Thymus (tissue), 11 donors: ENCODE data around the gene DNASE2B. TPM values are rescaled to one million over a fixed set of nuclear protein-coding genes. Genes with fewer than 3 reads are reported as not detected.
A peak's percentile ranks its signal among the peaks of the same experiment; 100 is the strongest.
"Not testable (repeated sequence)": the region's sequence is repeated elsewhere in the genome, so short reads cannot be mapped to it uniquely, and the experiment has no call there.

Experiments
- DNase-seq, 9 donors: peaks; one replicate each; pipeline ENCODE4 v3.0.0-alpha.2; 2013; ENCODE audit warnings: low spot score in 9 of 9, low read depth in 6 of 9, missing footprints in 1 of 9
- H3K27ac ChIP-seq, 2 donors: one replicate each; pipeline ENCODE4 v1.5.1; 2013; ENCODE audit warnings: control low read depth in 1 of 2, low read depth in 1 of 2, low read length in 1 of 2, mild to moderate bottlenecking in 1 of 2, moderate library complexity in 1 of 2
- H3K27me3 ChIP-seq, 2 donors: one replicate each; pipeline ENCODE4 v1.5.1; 2013; ENCODE audit warnings: low read length in 1 of 2; ENCODE audit not compliant: control insufficient read depth in 2 of 2, insufficient read depth in 1 of 2
- H3K36me3 ChIP-seq, 2 donors: one replicate each; pipeline ENCODE4 v1.5.1; 2013; ENCODE audit warnings: low read length in 1 of 2, mild to moderate bottlenecking in 1 of 2, moderate library complexity in 1 of 2; ENCODE audit not compliant: control insufficient read depth in 2 of 2, insufficient read depth in 2 of 2
- H3K4me1 ChIP-seq, 2 donors: one replicate each; pipeline ENCODE4 v1.5.1; 2013; ENCODE audit warnings: low read length in 2 of 2; ENCODE audit not compliant: control insufficient read depth in 2 of 2, insufficient read depth in 2 of 2
- H3K4me3 ChIP-seq, 2 donors: one replicate each; pipeline ENCODE4 v1.5.1; 2013; ENCODE audit warnings: low read length in 2 of 2, control low read depth in 1 of 2, mild to moderate bottlenecking in 1 of 2
- H3K9me3 ChIP-seq, 2 donors: one replicate each; pipeline ENCODE4 v1.5.1; 2013; ENCODE audit warnings: low read length in 1 of 2, mild to moderate bottlenecking in 1 of 2; ENCODE audit not compliant: control insufficient read depth in 2 of 2, insufficient read depth in 1 of 2
- WGBS: extraction: QIAGEN DNeasy Blood & Tissue Kit; methylation state at CpG from one replicate; pipeline ENCODE4 v1.1.7; 2013; 5-methylcytosine and 5-hydroxymethylcytosine counted together
- polyA plus RNA-seq: library from polyadenylated mRNA; stranded (reverse); fragments of 200-250 nt; gene quantifications from one replicate; pipeline ENCODE4 v1.2.3, GENCODE V29; 2013
- total RNA-seq: library from RNA; stranded (reverse); fragments of 120-200 nt; gene quantifications from one replicate; pipeline ENCODE4 v1.2.4, GENCODE V29; 2013
- donor health status: healthy.

DNASE2B gene
- total and polyA plus RNA-seq, 2 donors = 0.21 TPM; not detected in 1

GRCh38 chr1:84434801-84435549 is 36.7 kb downstream of the DNASE2B start:
- peak in 1 of 9 donors; percentile 29 for DNase-seq
- H3K27me3 ChIP-seq = no peaks in the 10 kb centered on the region
- H3K9me3 ChIP-seq = no peaks in the 10 kb centered on the region
- WGBS = 30% methylated on average over 4 of the region's 4 CpGs
- H3K4me1 ChIP-seq = peaks cover 9 to 11% of the 10 kb centered on the region in 2 donors
- H3K27ac ChIP-seq = peak overlapping the region in 1 of 2 donors; percentile 37
- H3K4me3 ChIP-seq = no peak overlapping the region
- no peaks in the 10 kb centered on the region for H3K36me3 ChIP-seq

GRCh38 chr1:84436876-84437655 is 38.8 kb downstream of the DNASE2B start:
- DNase-seq = peak in 5 of 9 donors; percentile 16 to 66 (median 25)
- WGBS = 39% methylated on average over 5 of the region's 5 CpGs
- H3K27me3 ChIP-seq = no peaks in the 10 kb centered on the region
- H3K4me3 ChIP-seq = peak overlapping the region in 1 of 2 donors; percentile 22
- no peaks in the 10 kb centered on the region for H3K9me3 ChIP-seq
- peak overlapping the region; percentile 66 to 82 for H3K27ac ChIP-seq
- peaks cover 9 to 11% of the 10 kb centered on the region in 2 donors for H3K4me1 ChIP-seq
- no peaks in the 10 kb centered on the region for H3K36me3 ChIP-seq

GRCh38 chr1:84442256-84442655 is 44.0 kb downstream of the DNASE2B start:
- 7% methylated on average over 2 of the region's 2 CpGs for WGBS
- Histone ChIP-seq H3K36me3 (no peaks in the 10 kb centered on the region), H3K27ac (no peak overlapping the region), H3K4me3 (no peak overlapping the region), H3K27me3 (no peaks in the 10 kb centered on the region), H3K4me1 (peaks cover 2 to 18% of the 10 kb centered on the region in 2 donors), H3K9me3 (no peaks in the 10 kb centered on the region)
- DNase-seq = peak; percentile 40 to 91 (median 72)

DNA sequence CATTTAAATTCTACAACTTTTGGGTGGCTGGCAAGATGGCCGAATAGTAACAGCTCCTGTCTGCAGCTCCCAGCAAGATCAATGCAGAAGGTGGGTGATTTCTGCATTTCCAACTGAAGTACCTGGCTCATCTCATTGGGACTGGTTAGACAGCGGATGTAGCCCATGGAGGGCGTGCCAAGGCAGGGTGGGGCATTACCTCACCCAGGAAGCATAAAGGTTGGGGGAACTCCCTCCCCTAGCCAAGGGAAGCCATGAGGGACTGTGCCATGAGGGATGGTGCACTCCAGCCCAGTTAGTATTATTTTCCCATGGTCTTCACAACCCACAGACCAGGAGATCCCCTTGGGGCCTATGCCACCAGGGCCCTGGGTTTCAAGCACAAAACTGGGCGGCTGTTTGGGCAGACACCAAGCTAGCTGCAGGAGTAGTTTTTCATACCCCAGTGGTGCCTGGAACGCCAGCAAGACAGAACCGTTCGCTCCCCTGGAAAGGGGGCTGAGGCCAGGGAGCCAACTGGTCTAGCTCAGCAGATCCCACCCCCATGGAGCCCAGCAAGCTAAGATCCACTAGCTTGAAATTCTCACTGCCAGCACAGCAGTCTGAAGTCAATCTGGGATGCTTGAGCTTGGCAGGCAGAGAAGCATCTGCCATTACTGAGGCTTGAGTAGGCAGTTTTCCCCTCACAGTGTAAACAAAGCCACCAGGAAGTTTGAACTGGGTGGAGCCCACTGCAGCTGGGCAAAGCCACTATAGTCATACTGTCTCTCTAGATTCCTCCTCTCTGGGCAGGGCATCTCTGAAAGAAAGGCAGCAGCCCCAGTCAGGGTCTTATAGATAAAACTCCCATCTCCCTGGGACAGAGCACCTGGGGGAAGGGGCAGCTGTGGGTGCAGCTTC is 44.7 kb downstream of the DNASE2B start:
- H3K4me3 ChIP-seq, H3K9me3 ChIP-seq, H3K27me3 ChIP-seq, H3K27ac ChIP-seq, H3K36me3 ChIP-seq, DNase-seq: not testable (repeated sequence)
- WGBS = 87% methylated on average over 7 of the region's 7 CpGs
- H3K4me1 ChIP-seq = peaks cover 0 to 11% of the 10 kb centered on the region in 2 donors

DNA sequence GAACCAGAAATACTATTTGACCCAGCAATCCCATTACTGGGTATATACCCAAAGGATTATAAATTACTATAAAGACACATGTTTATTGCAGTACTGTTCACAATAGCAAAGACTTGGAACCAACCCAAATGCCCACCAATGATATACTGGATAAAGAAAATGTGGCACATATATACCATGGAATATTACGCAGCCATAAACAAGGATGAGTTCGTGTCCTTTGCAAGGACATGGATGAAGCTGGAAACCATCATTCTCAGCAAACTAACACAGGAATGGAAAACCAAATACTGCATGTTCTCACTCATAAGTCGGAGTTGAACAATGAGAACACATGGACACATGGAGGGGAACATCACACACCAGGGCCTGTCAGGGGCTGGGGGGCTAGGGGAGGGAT is 50.4 kb downstream of the DNASE2B start:
- H3K9me3 ChIP-seq, H3K36me3 ChIP-seq, DNase-seq, H3K4me3 ChIP-seq, H3K27ac ChIP-seq, H3K4me1 ChIP-seq, H3K27me3 ChIP-seq: not testable (repeated sequence)
- WGBS = 98% methylated on average over 3 of the region's 3 CpGs

- Histone ChIP-seq H3K4me1 (no peaks in the 10 kb centered on the region), H3K9me3 (no peaks in the 10 kb centered on the region), H3K36me3 (no peaks in the 10 kb centered on the region), H3K27ac (no peak overlapping the region), H3K4me3 (no peak overlapping the region), H3K27me3 (no peaks in the 10 kb centered on the region)
- 92% methylated on average over 2 of the region's 2 CpGs for WGBS
- no peak for DNase-seq
These were observed 52.6 kb downstream of the DNASE2B start for GRCh38 chr1:84450910-84451309.

DNA sequence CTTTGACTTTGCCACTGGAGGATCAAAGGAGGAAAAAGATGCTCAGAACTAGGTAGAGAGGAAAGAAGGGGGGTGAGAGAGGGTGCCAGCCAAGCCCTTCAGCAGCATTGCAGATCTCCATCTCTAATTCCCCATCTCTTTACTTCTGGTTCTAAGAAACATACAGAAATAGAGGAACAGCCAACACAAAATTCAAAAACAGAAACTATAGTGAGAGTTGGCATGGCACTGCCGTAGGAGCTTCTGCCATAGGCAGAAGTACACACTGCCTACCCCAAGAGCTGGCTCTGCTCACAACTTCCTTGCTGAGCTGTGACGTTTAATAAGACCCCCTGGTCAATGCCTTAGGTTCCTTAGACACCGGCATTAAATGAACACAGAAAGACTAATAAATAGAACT is 54.2 kb downstream of the DNASE2B start:
- no peak overlapping the region for H3K4me3 ChIP-seq
- WGBS = 66% methylated on average over 3 of the region's 3 CpGs
- no peaks in the 10 kb centered on the region for H3K9me3 ChIP-seq
- DNase-seq = no peak
- no peaks in the 10 kb centered on the region for H3K36me3 ChIP-seq
- H3K4me1 ChIP-seq = no peaks in the 10 kb centered on the region
- no peaks in the 10 kb centered on the region for H3K27me3 ChIP-seq
- H3K27ac ChIP-seq = no peak overlapping the region

DNA sequence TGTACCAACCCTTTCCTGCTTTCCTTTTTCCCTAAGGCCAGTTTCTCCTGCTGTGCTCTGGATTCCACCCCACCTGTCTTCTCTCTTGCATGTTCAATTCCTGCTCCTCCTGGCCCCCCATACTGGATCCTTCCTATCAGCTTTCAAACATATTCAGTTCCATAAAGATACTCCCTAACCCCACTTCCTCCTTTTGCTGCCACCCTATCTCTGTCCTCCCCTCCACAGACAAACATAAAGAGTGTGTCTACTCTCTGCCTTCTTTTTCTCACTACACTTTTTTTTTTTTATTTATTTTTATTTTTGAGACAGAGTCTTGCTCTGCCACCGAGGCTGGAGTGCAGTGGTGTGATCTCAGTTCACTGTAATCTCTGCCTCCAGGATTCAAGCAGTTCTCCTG is 63.8 kb downstream of the DNASE2B start:
- DNase-seq = no peak
- H3K27me3 ChIP-seq = no peaks in the 10 kb centered on the region
- no peak overlapping the region for H3K4me3 ChIP-seq
- no peaks in the 10 kb centered on the region for H3K4me1 ChIP-seq
- no peak overlapping the region for H3K27ac ChIP-seq
- H3K36me3 ChIP-seq = no peaks in the 10 kb centered on the region
- WGBS = 89% methylated on average over 1 of the region's 1 CpG
- no peaks in the 10 kb centered on the region for H3K9me3 ChIP-seq
